Neural progenitor cell (in vitro differentiated cells): ENCODE data around the gene NDOR1.

Experiments used
- CTCF ChIP-seq: fragments of 200-600 bp; sonication (generic); IDR thresholded peaks from 2 replicates; pipeline ENCODE4 v1.5.1; 2017; ENCODE audit warnings: antibody characterized with exemption, mild to moderate bottlenecking
- EZH2 ChIP-seq: fragments of 200-600 bp; sonication (generic); IDR thresholded peaks from 2 replicates; pipeline ENCODE4 v1.6.1; 2017; ENCODE audit warnings: antibody characterized with exemption, mild to moderate bottlenecking, moderate library complexity

DNA sequence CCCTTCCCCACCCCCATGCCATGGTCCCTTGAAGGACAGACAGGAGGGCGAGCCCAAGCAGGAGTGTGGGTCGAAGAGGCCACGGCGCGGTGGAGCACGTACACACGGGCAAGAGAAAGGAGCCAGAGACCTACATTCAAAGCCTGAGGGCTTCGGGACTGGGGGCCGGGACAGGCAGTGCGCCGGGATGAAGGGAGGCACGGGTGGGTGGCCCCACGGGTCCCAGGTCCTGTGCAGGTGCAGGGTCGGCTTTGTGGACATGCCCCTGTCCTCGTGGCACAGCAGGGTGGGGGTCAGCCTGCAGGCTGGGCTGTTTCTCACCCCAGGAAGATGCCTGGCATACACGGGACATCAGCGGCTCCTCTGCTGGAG, 45.5 kb upstream of the NDOR1 start:
- TF ChIP-seq EZH2 (no peak), CTCF (no peak)
